ENCODE data around the gene TIAM2.
"Not testable (repeated sequence)": the region's sequence is repeated elsewhere in the genome, so short reads cannot be mapped to it uniquely, and the experiment has no call there.

The TIAM2 gene

DNA sequence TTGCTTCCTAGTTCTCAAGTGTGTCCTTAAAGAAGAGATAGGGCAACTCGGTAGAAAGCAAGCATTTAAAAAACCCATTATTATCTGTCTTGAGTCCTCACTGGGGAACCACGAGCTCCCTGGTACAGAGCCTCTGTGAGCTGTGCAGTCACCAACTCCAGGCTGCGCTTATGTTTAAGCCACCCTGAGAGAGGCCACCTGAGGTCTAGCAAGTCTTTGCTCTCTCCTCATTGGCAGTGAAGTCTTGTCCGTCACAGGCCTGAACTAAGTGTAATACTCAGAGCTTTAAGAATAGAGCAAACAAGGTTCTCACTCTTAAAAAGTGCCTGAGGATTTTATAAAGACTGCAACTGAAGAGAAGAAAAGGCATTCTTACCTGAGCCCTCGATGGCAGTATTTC is 264.8 kb downstream of the TIAM2 start:
- no peaks in the 10 kb centered on the region for H3K9me3 ChIP-seq (ENCODE audit: control insufficient read depth in 5 of 5, low read length in 5 of 5)
- H3K36me3 ChIP-seq (ENCODE audit: control insufficient read depth in 5 of 5, insufficient read depth in 5 of 5, low read length in 5 of 5), result peaks cover 4 to 52% (median 34%) of the 10 kb centered on the region in 5 donors
- no peak overlapping the region for H3K9ac ChIP-seq (ENCODE audit: low read length in 5 of 5)
- no peaks in the 10 kb centered on the region for H3K27me3 ChIP-seq (ENCODE audit: control insufficient read depth in 5 of 5, insufficient read depth in 4 of 5, low read length in 5 of 5)
- H3K27ac ChIP-seq (ENCODE audit: low read depth, low read length), result no peak overlapping the region
- H3K4me1 ChIP-seq (ENCODE audit: control insufficient read depth in 5 of 5, insufficient read depth in 5 of 5, low read length in 5 of 5), result no peaks in the 10 kb centered on the region
- H3K4me3 ChIP-seq (ENCODE audit: low read depth in 1 of 5, low read length in 5 of 5), result no peak overlapping the region

DNA sequence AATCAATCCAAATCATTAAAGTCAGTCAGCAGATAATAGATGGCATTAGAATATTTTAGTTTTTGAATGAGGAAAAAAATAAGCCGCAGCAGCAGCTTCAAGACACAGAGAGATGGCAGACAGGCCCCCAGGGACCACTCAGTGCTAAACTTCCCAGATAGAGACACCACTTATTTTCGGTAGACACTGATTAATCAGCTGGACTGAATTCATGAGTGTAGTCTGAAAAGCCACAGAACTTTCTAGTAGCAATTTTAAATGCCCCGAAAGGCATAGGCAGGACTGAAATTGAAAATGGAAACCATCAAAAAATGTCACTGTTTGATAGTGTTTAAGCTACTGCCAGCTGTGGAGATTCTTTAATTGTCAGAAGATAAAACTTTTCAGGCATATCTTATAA is 265.6 kb downstream of the TIAM2 start:
- Histone ChIP-seq H3K4me3 (ENCODE audit: low read depth in 1 of 5, low read length in 5 of 5) (no peak overlapping the region), H3K36me3 (ENCODE audit: control insufficient read depth in 5 of 5, insufficient read depth in 5 of 5, low read length in 5 of 5) (peaks cover 4 to 52% (median 32%) of the 10 kb centered on the region in 5 donors)

DNA sequence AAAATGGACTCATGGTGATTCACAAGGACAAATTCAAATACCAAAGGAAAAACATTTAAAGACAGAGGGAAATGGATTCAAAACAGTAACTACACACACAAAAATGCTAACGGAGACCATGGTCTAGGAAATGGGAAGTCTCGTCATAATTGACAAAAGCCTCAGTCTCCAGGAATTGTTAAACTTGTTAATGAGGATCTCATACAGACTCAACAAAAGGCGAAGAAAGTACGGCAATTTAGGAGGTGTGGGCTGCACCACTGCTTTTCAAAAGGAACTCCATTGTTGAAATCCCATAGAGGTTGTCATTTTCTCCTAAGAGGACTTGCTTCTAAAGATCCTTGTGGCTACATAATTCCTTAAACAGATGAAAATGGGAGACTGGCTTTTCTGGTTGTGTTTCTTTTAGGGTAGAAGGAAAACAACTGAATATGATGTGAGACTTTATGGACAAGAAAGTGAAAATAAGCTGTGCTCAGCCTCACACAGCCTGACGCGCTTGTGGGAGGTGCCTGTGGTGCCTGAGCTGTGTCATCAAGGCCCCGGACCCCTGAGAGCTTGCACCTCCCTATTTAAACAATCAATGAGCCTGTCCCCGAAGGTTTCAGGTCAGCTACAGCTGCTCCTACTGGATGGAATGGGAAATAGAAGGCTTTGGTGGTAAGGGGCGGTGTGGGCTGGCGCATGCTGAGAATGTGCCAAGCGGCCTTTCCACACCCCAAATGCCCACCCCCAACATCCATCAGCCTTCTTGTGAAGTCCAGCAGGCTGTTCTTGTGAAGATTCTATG is 266.2 kb downstream of the TIAM2 start:
- peak overlapping the region in 1 of 5 donors; percentile 7 for H3K9ac ChIP-seq (ENCODE audit: low read length in 5 of 5)
- H3K9me3 ChIP-seq (ENCODE audit: control insufficient read depth in 5 of 5, low read length in 5 of 5), result no peaks in the 10 kb centered on the region
- H3K4me3 ChIP-seq (ENCODE audit: low read depth in 1 of 5, low read length in 5 of 5), result no peak overlapping the region
- H3K4me1 ChIP-seq (ENCODE audit: control insufficient read depth in 5 of 5, insufficient read depth in 5 of 5, low read length in 5 of 5), result no peaks in the 10 kb centered on the region
- peaks cover 2 to 49% (median 27%) of the 10 kb centered on the region in 5 donors for H3K36me3 ChIP-seq (ENCODE audit: control insufficient read depth in 5 of 5, insufficient read depth in 5 of 5, low read length in 5 of 5)
- H3K27me3 ChIP-seq (ENCODE audit: control insufficient read depth in 5 of 5, insufficient read depth in 4 of 5, low read length in 5 of 5), result no peaks in the 10 kb centered on the region
- no peak overlapping the region for H3K27ac ChIP-seq (ENCODE audit: low read depth, low read length)

More for the DNA sequence above, 265.6 kb downstream of the TIAM2 start:
- H3K9ac ChIP-seq (ENCODE audit: low read length in 5 of 5), result no peak overlapping the region
- no peak overlapping the region for H3K27ac ChIP-seq (ENCODE audit: low read depth, low read length)
- no peaks in the 10 kb centered on the region for H3K4me1 ChIP-seq (ENCODE audit: control insufficient read depth in 5 of 5, insufficient read depth in 5 of 5, low read length in 5 of 5)
- H3K9me3 ChIP-seq (ENCODE audit: control insufficient read depth in 5 of 5, low read length in 5 of 5), result no peaks in the 10 kb centered on the region
- H3K27me3 ChIP-seq (ENCODE audit: control insufficient read depth in 5 of 5, insufficient read depth in 4 of 5, low read length in 5 of 5), result no peaks in the 10 kb centered on the region

DNA sequence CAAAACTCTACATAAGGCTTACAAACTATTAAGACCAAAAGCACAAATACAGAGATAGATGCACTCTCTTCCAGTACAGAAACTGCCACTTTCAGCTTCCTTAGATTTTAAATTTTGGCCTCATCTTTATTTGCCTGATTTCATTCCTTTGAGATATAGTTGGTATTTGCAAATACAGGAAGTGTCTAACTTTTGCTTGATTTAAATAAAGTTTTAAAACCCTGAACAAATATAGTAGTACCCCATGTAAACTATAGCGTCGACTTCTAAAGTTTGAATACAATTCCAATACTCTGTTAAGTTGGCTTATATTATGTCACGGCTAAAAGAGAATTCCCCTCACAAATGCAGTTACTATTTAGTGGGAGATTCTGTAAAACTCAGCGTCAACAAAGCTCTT is 267.5 kb downstream of the TIAM2 start:
- Histone ChIP-seq H3K4me1 (ENCODE audit: control insufficient read depth in 5 of 5, insufficient read depth in 5 of 5, low read length in 5 of 5) (no peaks in the 10 kb centered on the region), H3K27me3 (ENCODE audit: control insufficient read depth in 5 of 5, insufficient read depth in 4 of 5, low read length in 5 of 5) (no peaks in the 10 kb centered on the region), H3K27ac (ENCODE audit: low read depth, low read length) (no peak overlapping the region), H3K36me3 (ENCODE audit: control insufficient read depth in 5 of 5, insufficient read depth in 5 of 5, low read length in 5 of 5) (peaks cover 0 to 40% (median 18%) of the 10 kb centered on the region in 5 donors), H3K9ac (ENCODE audit: low read length in 5 of 5) (no peak overlapping the region), H3K9me3 (ENCODE audit: control insufficient read depth in 5 of 5, low read length in 5 of 5) (no peaks in the 10 kb centered on the region), H3K4me3 (ENCODE audit: low read depth in 1 of 5, low read length in 5 of 5) (no peak overlapping the region)

DNA sequence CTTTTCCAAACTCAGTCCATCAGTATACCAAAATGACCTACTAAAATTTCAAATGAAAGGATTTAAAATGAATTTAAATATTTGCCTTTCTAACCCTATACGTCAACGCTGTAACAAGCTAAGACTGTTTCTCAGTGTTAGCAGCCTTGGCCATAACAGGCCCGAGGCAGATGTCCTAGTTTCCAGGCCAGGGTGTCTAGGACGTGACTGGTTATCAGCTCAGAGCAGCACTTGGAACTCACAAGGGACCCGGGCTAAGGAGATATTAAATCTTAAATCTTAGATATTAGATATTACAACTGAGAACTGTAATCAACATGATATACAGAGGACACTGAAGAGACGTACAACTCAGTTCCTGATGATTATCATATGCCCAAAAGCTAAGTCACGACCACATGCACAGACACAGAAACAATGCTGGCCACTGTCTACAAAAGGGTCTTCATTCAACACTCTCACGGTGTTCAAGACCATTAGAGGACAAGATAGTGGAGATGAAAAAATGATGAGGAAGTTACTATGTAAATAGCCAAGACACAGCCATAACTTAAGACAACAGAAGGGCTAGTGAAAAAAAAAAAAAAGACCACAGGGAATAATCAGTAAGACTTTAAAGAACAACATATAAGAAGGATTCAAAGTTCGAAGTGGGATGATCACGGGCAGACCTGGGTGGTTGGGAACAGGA is 268.4 kb downstream of the TIAM2 start, which contains the start of gene CLDN20:
TSS of gene CLDN20 (plus strand) at position 641 of the 691 bp plus-strand sequence. CDS start 11,707 bp downstream, outside the sequence.
- no peaks in the 10 kb centered on the region for H3K4me1 ChIP-seq (ENCODE audit: control insufficient read depth in 5 of 5, insufficient read depth in 5 of 5, low read length in 5 of 5)
- peaks cover 0 to 33% (median 18%) of the 10 kb centered on the region in 5 donors for H3K36me3 ChIP-seq (ENCODE audit: control insufficient read depth in 5 of 5, insufficient read depth in 5 of 5, low read length in 5 of 5)
- no peaks in the 10 kb centered on the region for H3K9me3 ChIP-seq (ENCODE audit: control insufficient read depth in 5 of 5, low read length in 5 of 5)
- H3K4me3 ChIP-seq (ENCODE audit: low read depth in 1 of 5, low read length in 5 of 5), result no peak within 1 kb of the TSS
- no peak within 1 kb of the TSS for H3K9ac ChIP-seq (ENCODE audit: low read length in 5 of 5)
- H3K27me3 ChIP-seq (ENCODE audit: control insufficient read depth in 5 of 5, insufficient read depth in 4 of 5, low read length in 5 of 5), result no peaks in the 10 kb centered on the region
- H3K27ac ChIP-seq (ENCODE audit: low read depth, low read length), result no peak within 1 kb of the TSS

DNA sequence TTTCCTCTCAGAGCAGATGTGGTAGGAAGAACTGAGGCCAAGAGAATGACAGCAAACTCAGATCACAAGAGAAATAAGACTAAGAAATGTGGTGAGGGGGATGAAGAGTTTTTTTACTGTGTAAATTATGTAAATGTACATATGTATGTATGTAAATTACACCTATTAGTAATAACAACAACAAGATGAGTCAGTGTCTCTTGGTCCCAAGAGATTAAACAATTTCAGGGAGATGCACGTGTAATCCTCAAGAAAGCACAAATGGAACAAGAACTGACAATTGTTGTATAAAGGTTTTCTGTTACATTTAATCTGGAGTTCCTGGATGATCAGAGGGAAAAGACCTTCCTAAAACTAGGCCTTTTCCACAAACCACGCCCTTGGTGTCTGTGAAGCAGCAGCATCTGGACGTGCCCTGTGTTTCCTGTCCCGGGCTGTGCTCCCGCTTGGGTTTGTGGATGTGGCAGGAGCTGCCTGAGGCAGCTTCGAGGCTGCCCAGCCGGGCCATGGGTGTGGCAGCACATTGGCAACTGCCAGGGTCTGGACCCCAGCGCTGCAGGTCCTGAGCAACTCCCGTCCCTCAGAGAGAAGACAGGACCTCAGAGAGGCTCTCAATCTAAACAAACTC is 269.7 kb downstream of the TIAM2 start:
- H3K9me3 ChIP-seq (ENCODE audit: control insufficient read depth in 5 of 5, low read length in 5 of 5), result no peaks in the 10 kb centered on the region
- H3K27ac ChIP-seq (ENCODE audit: low read depth, low read length), result no peak overlapping the region
- H3K4me3 ChIP-seq (ENCODE audit: low read depth in 1 of 5, low read length in 5 of 5), result no peak overlapping the region
- no peaks in the 10 kb centered on the region for H3K27me3 ChIP-seq (ENCODE audit: control insufficient read depth in 5 of 5, insufficient read depth in 4 of 5, low read length in 5 of 5)
- no peaks in the 10 kb centered on the region for H3K4me1 ChIP-seq (ENCODE audit: control insufficient read depth in 5 of 5, insufficient read depth in 5 of 5, low read length in 5 of 5)
- no peak overlapping the region for H3K9ac ChIP-seq (ENCODE audit: low read length in 5 of 5)
- H3K36me3 ChIP-seq (ENCODE audit: control insufficient read depth in 5 of 5, insufficient read depth in 5 of 5, low read length in 5 of 5), result peaks cover 0 to 21% (median 6%) of the 10 kb centered on the region in 5 donors

DNA sequence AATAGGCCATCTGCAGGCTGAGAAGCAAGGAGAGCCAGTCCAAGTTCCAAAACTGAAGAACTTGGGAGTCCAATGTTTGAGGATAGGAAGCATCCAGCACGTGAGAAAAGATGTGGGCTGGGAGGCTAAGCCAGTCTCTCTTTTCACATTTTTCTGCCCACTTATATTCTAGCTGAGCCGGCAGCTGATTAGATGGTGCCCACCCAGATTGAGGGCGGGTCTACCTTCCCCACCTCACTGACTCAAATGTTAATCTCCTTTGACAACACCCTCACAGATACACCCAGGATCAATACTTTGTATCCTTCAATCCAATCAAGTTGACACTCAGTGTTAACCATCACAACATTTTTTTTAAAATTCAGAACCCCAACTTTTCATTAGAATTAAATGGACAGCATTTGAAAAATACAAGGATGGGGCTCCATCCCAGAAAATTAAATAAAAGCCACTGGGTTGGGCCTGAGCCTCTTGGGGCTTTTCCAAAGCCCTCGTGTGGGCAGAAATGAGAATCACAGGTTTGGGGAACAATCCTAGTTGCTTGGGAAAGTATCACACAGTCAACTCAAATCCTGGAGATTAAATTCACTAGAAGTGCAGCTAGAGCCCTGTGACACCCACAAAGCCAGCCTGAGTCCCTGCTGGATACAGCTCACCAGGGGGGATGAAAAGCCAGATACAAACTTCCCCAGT is 270.9 kb downstream of the TIAM2 start:
- H3K27me3 ChIP-seq (ENCODE audit: control insufficient read depth in 5 of 5, insufficient read depth in 4 of 5, low read length in 5 of 5), result no peaks in the 10 kb centered on the region
- H3K36me3 ChIP-seq (ENCODE audit: control insufficient read depth in 5 of 5, insufficient read depth in 5 of 5, low read length in 5 of 5), result peaks cover 0 to 18% (median 0%) of the 10 kb centered on the region in 5 donors
- H3K9me3 ChIP-seq (ENCODE audit: control insufficient read depth in 5 of 5, low read length in 5 of 5), result no peaks in the 10 kb centered on the region
- no peak overlapping the region for H3K4me3 ChIP-seq (ENCODE audit: low read depth in 1 of 5, low read length in 5 of 5)
- H3K9ac ChIP-seq (ENCODE audit: low read length in 5 of 5), result no peak overlapping the region
- no peaks in the 10 kb centered on the region for H3K4me1 ChIP-seq (ENCODE audit: control insufficient read depth in 5 of 5, insufficient read depth in 5 of 5, low read length in 5 of 5)
- no peak overlapping the region for H3K27ac ChIP-seq (ENCODE audit: low read depth, low read length)

DNA sequence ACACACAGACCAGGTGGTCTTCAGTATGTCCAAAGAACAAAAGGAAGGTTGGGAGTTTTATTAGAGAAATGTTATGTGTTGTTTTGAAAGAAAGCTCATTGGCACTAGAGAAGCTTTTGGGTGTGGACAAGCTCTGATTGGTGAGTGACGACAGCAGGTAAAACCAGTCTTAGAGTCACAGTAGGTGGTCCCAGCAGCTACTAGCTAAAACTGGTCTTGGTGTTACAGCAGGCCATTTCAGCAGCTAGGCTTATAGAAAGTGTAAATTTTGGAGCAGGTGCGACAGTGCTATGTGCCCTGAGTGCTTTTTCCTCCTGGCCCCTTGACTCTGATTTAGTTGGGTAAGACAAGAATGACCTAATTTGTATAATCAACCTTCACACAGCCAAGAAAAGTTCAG is 272.3 kb downstream of the TIAM2 start:
- peaks cover 0 to 18% (median 0%) of the 10 kb centered on the region in 5 donors for H3K36me3 ChIP-seq (ENCODE audit: control insufficient read depth in 5 of 5, insufficient read depth in 5 of 5, low read length in 5 of 5)
- no peaks in the 10 kb centered on the region for H3K9me3 ChIP-seq (ENCODE audit: control insufficient read depth in 5 of 5, low read length in 5 of 5)
- H3K4me1 ChIP-seq (ENCODE audit: control insufficient read depth in 5 of 5, insufficient read depth in 5 of 5, low read length in 5 of 5), result peaks cover 0 to 1% (median under 1%) of the 10 kb centered on the region in 5 donors
- H3K27me3 ChIP-seq (ENCODE audit: control insufficient read depth in 5 of 5, insufficient read depth in 4 of 5, low read length in 5 of 5), result no peaks in the 10 kb centered on the region
- H3K4me3 ChIP-seq (ENCODE audit: low read depth in 1 of 5, low read length in 5 of 5), result no peak overlapping the region
- H3K9ac ChIP-seq (ENCODE audit: low read length in 5 of 5), result no peak overlapping the region
- H3K27ac ChIP-seq (ENCODE audit: low read depth, low read length), result no peak overlapping the region

DNA sequence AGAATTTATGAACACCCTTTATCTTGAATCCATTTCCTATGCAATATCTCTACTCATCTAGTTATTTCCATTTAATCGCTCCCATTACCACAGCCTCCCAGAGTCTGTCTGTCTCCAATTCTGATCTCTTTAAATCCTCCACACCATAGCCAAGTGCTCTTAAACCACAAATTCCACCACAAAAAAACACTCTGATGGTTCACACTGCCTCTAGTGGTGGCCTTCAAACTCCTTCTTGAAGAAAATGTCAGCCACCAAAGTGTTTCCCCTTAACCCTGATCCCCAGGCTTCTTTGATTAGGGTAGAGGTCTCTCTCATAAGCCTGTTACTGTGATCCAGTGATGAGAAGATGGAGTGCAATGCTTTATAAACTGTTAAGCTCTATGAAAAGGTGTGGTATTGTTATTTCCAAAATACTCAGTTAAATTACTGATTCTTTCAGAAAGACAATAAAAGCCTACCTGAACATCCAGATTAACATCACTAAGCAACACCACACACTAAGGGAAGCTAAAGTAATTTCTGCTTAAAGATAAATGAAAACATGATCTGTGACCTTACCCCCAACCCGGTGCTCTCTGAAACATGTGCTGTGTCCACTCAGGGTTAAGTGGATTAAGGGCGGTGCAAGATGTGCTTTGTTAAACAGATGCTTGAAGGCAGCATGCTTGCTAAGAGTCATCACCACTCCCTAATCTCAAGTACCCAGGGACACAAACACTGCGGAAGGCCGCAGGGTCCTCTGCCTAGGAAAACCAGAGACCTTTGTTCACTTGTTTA is 273.2 kb downstream of the TIAM2 start:
- not testable (repeated sequence) for H3K9me3 ChIP-seq (ENCODE audit: control insufficient read depth in 5 of 5, low read length in 5 of 5); H3K4me3 ChIP-seq (ENCODE audit: low read depth in 1 of 5, low read length in 5 of 5); H3K27ac ChIP-seq (ENCODE audit: low read depth, low read length); H3K9ac ChIP-seq (ENCODE audit: low read length in 5 of 5); H3K4me1 ChIP-seq (ENCODE audit: control insufficient read depth in 5 of 5, insufficient read depth in 5 of 5, low read length in 5 of 5); H3K27me3 ChIP-seq (ENCODE audit: control insufficient read depth in 5 of 5, insufficient read depth in 4 of 5, low read length in 5 of 5)
- H3K36me3 ChIP-seq (ENCODE audit: control insufficient read depth in 5 of 5, insufficient read depth in 5 of 5, low read length in 5 of 5), result peaks cover 0 to 18% (median 0%) of the 10 kb centered on the region in 5 donors

All from subcutaneous abdominal adipose tissue (tissue), 5 donors.